HepG2 (cell line): ENCODE results near the gene FAM229A. TPM values are rescaled to one million over a fixed set of nuclear protein-coding genes. Genes with fewer than 3 reads are reported as not detected.
A peak's percentile ranks its signal among the peaks of the same experiment; 100 is the strongest.

ENCODE experiments used
- ATAC-seq: fragments of 200-7000 bp; cut with Tn5 transposase; 3 replicates; pipeline ENCODE4 v1.9.1; 2020; ENCODE audit warnings: mild to moderate bottlenecking, moderate library complexity
- BruUV-seq: library from RNA; stranded (reverse); fragments of 400-500 nt; replicated peaks from 2 replicates; lab custom pipeline; 2021; lab: Mats Ljungman, UMichigan
- CTCF ChIA-PET: fragments of 300-600 bp; formaldehyde crosslinking; extraction: SDS; loops from one replicate; lab custom pipeline; 2021; ENCODE audit warnings: low total read pairs, inconsistent platforms, low intra/inter-chr PET ratio; lab: Yijun Ruan, JAX
- POLR2A ChIA-PET: fragments of 350-600 bp; sonication (Branson Sonifier 250); formaldehyde crosslinking; loops from one replicate; lab custom pipeline; 2020; ENCODE audit warnings: antibody characterized with exemption, inconsistent platforms; lab: Yijun Ruan, JAX
- DNase-seq: peaks from one replicate; pipeline ENCODE4 v3.0.0-alpha.2; 2015; ENCODE audit warnings: low spot score
- FAIRE-seq: peaks from 3 replicates; lab custom pipeline; 2011; peaks lifted over from hg19 to GRCh38; lab: Jason Lieb, UNC
- H2AFZ ChIP-seq: one replicate; pipeline ENCODE4 v1.6.1; 2011; ENCODE audit warnings: low read length, inconsistent platforms
- H3K27ac ChIP-seq: fragments of 300-600 bp; 3 replicates; pipeline ENCODE4 v1.8.0; 2011; ENCODE audit warnings: mixed run types, mild to moderate bottlenecking, mixed read lengths, low read length, inconsistent platforms; ENCODE audit not compliant: insufficient read depth; ENCODE audit errors: extremely low read length
- H3K27me3 ChIP-seq, 2 experiments: fragments of 200-600 bp in 1 of 2; 2 replicates in 1 of 2; 3 replicates in 1 of 2; pipeline versions ENCODE4 v1.6.0 to v1.8.0; 2011; ENCODE audit warnings: low read length in 2 of 2, mild to moderate bottlenecking in 2 of 2, moderate library complexity in 2 of 2, inconsistent platforms in 1 of 2; ENCODE audit not compliant: insufficient read depth in 2 of 2, control insufficient read depth in 1 of 2
- H3K36me3 ChIP-seq, 2 experiments: fragments of 200-600 bp in 1 of 2; replicated peaks in 1 of 2; 2 replicates in 1 of 2; 3 replicates in 1 of 2; pipeline versions ENCODE4 v1.5.1 to v1.8.0; 2011; ENCODE audit warnings: low read length in 2 of 2, inconsistent platforms in 1 of 2; ENCODE audit not compliant: insufficient read depth in 2 of 2, control insufficient read depth in 1 of 2
- H3K4me1 ChIP-seq: 2 replicates; pipeline ENCODE4 v1.5.1; 2012; ENCODE audit warnings: low read length, inconsistent platforms; ENCODE audit not compliant: insufficient read depth
- H3K4me2 ChIP-seq: 2 replicates; pipeline ENCODE4 v1.6.0; 2011; ENCODE audit warnings: low read depth, low read length, inconsistent platforms
- H3K4me3 ChIP-seq, 3 experiments: fragments of 200-600 bp in 1 of 3; sonication (generic), shearing (Covaris generic) in 1 of 3; replicated peaks in 1 of 3; 2 replicates each; pipeline ENCODE4 v1.5.1; 2011 to 2016; ENCODE audit warnings: low read length in 3 of 3, inconsistent platforms in 2 of 3, low read depth in 2 of 3, mild to moderate bottlenecking in 2 of 3, control low read depth in 1 of 3, mixed read lengths in 1 of 3; ENCODE audit not compliant: insufficient read depth in 1 of 3
- H3K79me2 ChIP-seq: one replicate; pipeline ENCODE4 v1.6.1; 2011; ENCODE audit warnings: low read length, inconsistent platforms; ENCODE audit not compliant: insufficient read depth
- H3K9ac ChIP-seq: 2 replicates; pipeline ENCODE4 v1.6.0; 2011; ENCODE audit warnings: mild to moderate bottlenecking, low read depth, low read length, inconsistent platforms; ENCODE audit not compliant: insufficient read depth
- H3K9me3 ChIP-seq: 2 replicates; pipeline ENCODE4 v1.5.1; 2012; ENCODE audit warnings: mild to moderate bottlenecking, low read length
- H4K20me1 ChIP-seq: 2 replicates; pipeline ENCODE4 v1.6.0; 2011; ENCODE audit warnings: inconsistent platforms, mild to moderate bottlenecking, low read length, moderate library complexity; ENCODE audit not compliant: insufficient read depth
- AGO2 ChIP-seq: fragments of 200-400 bp; formaldehyde crosslinking; optimal IDR thresholded peaks from 2 replicates; pipeline ENCODE3; 2017; ENCODE audit warnings: mild to moderate bottlenecking, low read depth, low read length, moderate library complexity
- FOXK1 ChIP-seq: sonication (generic); formaldehyde crosslinking; IDR thresholded peaks from 2 replicates; pipeline ENCODE4 v1.4.0; 2020; ENCODE audit warnings: low read depth, missing genetic modification reagents, borderline replicate concordance
- KLF13 ChIP-seq: sonication (generic); formaldehyde crosslinking; IDR thresholded peaks from 2 replicates; pipeline ENCODE4 v1.4.0; 2020; ENCODE audit warnings: mild to moderate bottlenecking, missing genetic modification reagents
- MXI1 ChIP-seq: IDR thresholded peaks from 3 replicates; pipeline ENCODE4 v1.6.1; 2012; ENCODE audit warnings: low read depth, low read length, inconsistent platforms, borderline replicate concordance
- NCOA2 ChIP-seq: sonication (generic); formaldehyde crosslinking; IDR thresholded peaks from 2 replicates; pipeline ENCODE4 v1.8.0; 2022; ENCODE audit warnings: inconsistent platforms
- RAD21 ChIP-seq: fragments of 450-650 bp; formaldehyde crosslinking; IDR thresholded peaks from 2 replicates; pipeline ENCODE4 v1.5.0; 2020; ENCODE audit warnings: mild to moderate bottlenecking
- RAD51 ChIP-seq: fragments of 450-650 bp; IDR thresholded peaks from 2 replicates; pipeline ENCODE4 v1.6.1; 2016; ENCODE audit warnings: borderline replicate concordance
- RFX5 ChIP-seq: IDR thresholded peaks from 2 replicates; pipeline ENCODE4 v1.6.1; 2011; ENCODE audit warnings: low read depth, low read length, improper control_type of control experiment
- SATB2 ChIP-seq: sonication (generic); formaldehyde crosslinking; IDR thresholded peaks from 2 replicates; pipeline ENCODE4 v1.5.0; 2020; ENCODE audit warnings: missing genetic modification reagents
- TBX3 ChIP-seq: fragments of 450-650 bp; IDR thresholded peaks from 2 replicates; pipeline ENCODE4 v1.6.1; 2017; ENCODE audit warnings: antibody characterized with exemption, mild to moderate bottlenecking, inconsistent platforms, borderline replicate concordance
- TCF12 ChIP-seq, 2 experiments: fragments of 450-650 bp in 1 of 2; sonication (generic) in 1 of 2; formaldehyde crosslinking in 1 of 2; IDR thresholded peaks; 2 replicates each; pipeline versions ENCODE4 v1.6.1 to v1.8.0; 2017 to 2022; ENCODE audit warnings: antibody characterized with exemption in 1 of 2, mild to moderate bottlenecking in 1 of 2, missing genetic modification reagents in 1 of 2, moderate library complexity in 1 of 2
- TEAD3 ChIP-seq: optimal IDR thresholded peaks from 2 replicates; pipeline ENCODE3; 2016; ENCODE audit warnings: borderline replicate concordance
- TIGD3 ChIP-seq: sonication (generic); formaldehyde crosslinking; IDR thresholded peaks from 2 replicates; pipeline ENCODE4 v1.5.1; 2020; ENCODE audit warnings: mild to moderate bottlenecking, missing genetic modification reagents, borderline replicate concordance
- ZNF224 ChIP-seq: sonication (generic); formaldehyde crosslinking; IDR thresholded peaks from 2 replicates; pipeline ENCODE4 v1.5.0; 2020; ENCODE audit warnings: mild to moderate bottlenecking, missing genetic modification reagents
- ZNF639 ChIP-seq: conservative IDR thresholded peaks from 2 replicates; pipeline ENCODE4 v1.6.1; 2018; ENCODE audit warnings: missing genetic modification reagents
- WGBS: methylation state at CpG from one replicate; pipeline ENCODE4 v1.1.6; 2017; ENCODE audit warnings: low lambda C conversion rate; 5-methylcytosine and 5-hydroxymethylcytosine counted together
- in situ Hi-C: cut with HindIII; loops from 2 replicates; pipeline ENCODE4 v1.10.0; 2017; ENCODE audit warnings: low pct_unique_long_range_greater_than_20kb; ENCODE audit not compliant: extremely low pct_ligation_motif_present
- intact Hi-C: fragments of 100-400 bp; cut with micrococcal nuclease; formaldehyde crosslinking; loops from one replicate; pipeline ENCODE4 v1.10.0; 2022; ENCODE audit not compliant: unreplicated experiment
- polyA plus RNA-seq, 8 experiments: library from polyadenylated mRNA; depleted of rRNA in 3 of 8; stranded (reverse) in 7 of 8; unstranded in 1 of 8; fragments of >200 nt; fragmentation: Illumina TruSeq in 4 of 8; extraction: Trizol in 4 of 8; gene quantifications; 2 replicates each; pipeline versions ENCODE4 v1.2.1 to v1.2.3, GENCODE V29; 2011 to 2016; ENCODE audit warnings: low read depth in 4 of 8, missing spikeins in 1 of 8, mixed read lengths in 1 of 8; ENCODE audit not compliant: insufficient read depth in 1 of 8
- total RNA-seq, 5 experiments: library from RNA; depleted of rRNA; stranded (reverse); fragments of >200 nt; fragmentation: Illumina TruSeq; extraction: Trizol; gene quantifications; 2 replicates each; pipeline ENCODE4 v1.2.3, GENCODE V29; 2016; ENCODE audit warnings: low read depth in 1 of 5

Gene FAM229A
- total and polyA plus RNA-seq, 2 of the 13 experiments (the other 11 are each of a cell fraction or from before 2014, with no cell fraction given): 3.2 to 17.6 TPM

GRCh38 chr1:32335535-32335789, 26.8 kb downstream of the FAM229A start:
- H3K9me3 ChIP-seq: no peaks in the 10 kb centered on the region
- peak overlapping the region; percentile 93 for H3K4me2 ChIP-seq
- peak overlapping the region; percentile 68 for H3K27ac ChIP-seq
- H3K27me3 ChIP-seq: peaks cover 0 to 4% of the 10 kb centered on the region in 2 experiments; a peak in 2 of 5 replicates
- 0% methylated on average over 6 of the region's 34 CpGs for WGBS
- FAIRE-seq: no peak
- in situ Hi-C loops (no loop called here), intact Hi-C loops (loop anchor here (10.0 kb wide), 1 partner anchor 59 kb away; the partner anchor contains the start of gene BSDC1)
- BruUV-seq: no TSS peak
- peaks cover 19 to 40% of the 10 kb centered on the region in 2 experiments for H3K36me3 ChIP-seq
- H3K4me3 ChIP-seq: peak overlapping the region; percentile 70 to 95 (median 84)
- peaks cover 57% of the 10 kb centered on the region for H3K4me1 ChIP-seq
- POLR2A ChIA-PET: interaction anchor here (0.9 to 5.8 kb wide), 27 partner anchors 8 to 262 kb away, joined by 3 to 222 read pairs (median 5); partner anchors contain the start of genes BSDC1, CCDC28B, FAM167B and HDAC1
- no peak for TF ChIP-seq MXI1
- TF ChIP-seq AGO2: peak; percentile 65
- H3K9ac ChIP-seq: peak overlapping the region; percentile 91
- CTCF ChIA-PET: interaction anchor here (0.7 to 1.7 kb wide), 2 partner anchors 15 to 120 kb away, joined by 3 to 4 read pairs; no protein-coding TSS in a partner anchor
- ATAC-seq: no peak
- DNase-seq: no peak
- no peak overlapping the region for H2AFZ ChIP-seq
- peaks cover 14% of the 10 kb centered on the region for H3K79me2 ChIP-seq
- H4K20me1 ChIP-seq: peaks cover 14% of the 10 kb centered on the region

GRCh38 chr1:32334864-32335534, 27.3 kb downstream of the FAM229A start:
- intact Hi-C loops: loop anchor here (10.0 kb wide), 1 partner anchor 60 kb away; the partner anchor contains the start of gene BSDC1
- 4% methylated on average over 12 of the region's 46 CpGs for WGBS
- H4K20me1 ChIP-seq: peaks cover 14% of the 10 kb centered on the region
- no peaks in the 10 kb centered on the region for H3K9me3 ChIP-seq
- peak; percentile 26 for ATAC-seq
- TSS peak; percentile 59 for BruUV-seq
- H3K4me2 ChIP-seq: peak overlapping the region; percentile 93
- in situ Hi-C loops: no loop called here
- H3K4me1 ChIP-seq: peaks cover 56% of the 10 kb centered on the region
- H3K9ac ChIP-seq: peak overlapping the region; percentile 91
- ChIA-PET CTCF (interaction anchor here (0.7 to 1.7 kb wide), 3 partner anchors 16 to 119 kb away, joined by 3 to 4 read pairs (median 4); no protein-coding TSS in a partner anchor), POLR2A (interaction anchor here (0.9 to 5.8 kb wide), 15 partner anchors 10 to 119 kb away, joined by 3 to 222 read pairs (median 7); partner anchors contain the start of genes FAM167B, HDAC1 and LCK)
- no peak for DNase-seq
- peaks cover 0 to 4% of the 10 kb centered on the region in 2 experiments; a peak in 2 of 5 replicates for H3K27me3 ChIP-seq
- no peak for FAIRE-seq
- peaks cover 14% of the 10 kb centered on the region for H3K79me2 ChIP-seq
- H3K4me3 ChIP-seq: peak overlapping the region; percentile 70 to 95 (median 84)
- H2AFZ ChIP-seq: no peak overlapping the region
- peaks cover 21 to 43% of the 10 kb centered on the region in 2 experiments for H3K36me3 ChIP-seq
- peak overlapping the region; percentile 68 for H3K27ac ChIP-seq
- TF ChIP-seq ZNF639: no peak
- TF ChIP-seq RFX5: no peak
- TF ChIP-seq TIGD3 (CRISPR knock-in tag): no peak
- no peak for TF ChIP-seq RAD51
- TF ChIP-seq NCOA2 (CRISPR knock-in tag): 0 out of 2 replicates have a peak, but pooled peaks have one; percentile 17
- TF ChIP-seq KLF13 (CRISPR knock-in tag): no peak
- TF ChIP-seq SATB2 (CRISPR knock-in tag): no peak
- TF ChIP-seq TCF12 (IDR thresholded peaks at IDR 0.05): no peak
- TF ChIP-seq TCF12 (CRISPR knock-in tag; IDR thresholded peaks at IDR 0.05): no peak
- TF ChIP-seq RAD21: peak; percentile 85
- no peak for TF ChIP-seq TBX3
- TF ChIP-seq FOXK1: peak; percentile 40; the same call in 1 of the 2 replicates
- peak; percentile 14 for TF ChIP-seq TEAD3
- no peak for TF ChIP-seq ZNF224
